MCF 10A (cell line): ENCODE measurements around the gene PKP4. TPM values are rescaled to one million over a fixed set of nuclear protein-coding genes. Genes with fewer than 3 reads are reported as not detected.

Experiments used
- BruUV-seq: library from RNA; stranded (reverse); fragments of 400-500 nt; replicated peaks from 2 replicates; lab custom pipeline; 2021; lab: Mats Ljungman, UMichigan
- CTCF ChIA-PET: fragments of 300-600 bp; sonication (Branson Sonifier 250); formaldehyde crosslinking; extraction: SDS; loops from one replicate; lab custom pipeline; 2021; ENCODE audit warnings: antibody characterized with exemption, inconsistent platforms; lab: Yijun Ruan, JAX
- POLR2A ChIA-PET: fragments of 300-600, 350-650 bp; sonication (Branson Sonifier 250); formaldehyde crosslinking; extraction: SDS; loops from one replicate; lab custom pipeline; 2020; ENCODE audit warnings: antibody characterized with exemption, inconsistent platforms; lab: Yijun Ruan, JAX
- DNase-seq: peaks from one replicate; pipeline ENCODE4 v3.0.0-alpha.2; 2018; ENCODE audit not compliant: unreplicated experiment
- H3K27ac Mint-ChIP-seq: one replicate; pipeline ENCODE4 v1.8.0; 2022; ENCODE audit warnings: mild to moderate bottlenecking, low read depth, mixed read lengths; ENCODE audit not compliant: unreplicated experiment
- H3K27me3 Mint-ChIP-seq: one replicate; pipeline ENCODE4 v1.8.0; 2022; ENCODE audit warnings: mixed read lengths; ENCODE audit not compliant: insufficient read depth, unreplicated experiment
- H3K36me3 Mint-ChIP-seq: one replicate; pipeline ENCODE4 v1.8.0; 2022; ENCODE audit warnings: mild to moderate bottlenecking, moderate library complexity, mixed read lengths; ENCODE audit not compliant: insufficient read depth, unreplicated experiment
- H3K4me1 Mint-ChIP-seq: one replicate; pipeline ENCODE4 v1.8.0; 2022; ENCODE audit warnings: mixed read lengths; ENCODE audit not compliant: insufficient read depth, unreplicated experiment
- H3K4me3 Mint-ChIP-seq: one replicate; pipeline ENCODE4 v1.8.0; 2022; ENCODE audit warnings: mild to moderate bottlenecking, moderate library complexity, mixed read lengths; ENCODE audit not compliant: unreplicated experiment
- H3K9me3 Mint-ChIP-seq: one replicate; pipeline ENCODE4 v1.8.0; 2022; ENCODE audit warnings: mixed read lengths; ENCODE audit not compliant: unreplicated experiment
- CTCF ChIP-seq: fragments of 200-600 bp; IDR thresholded peaks from one replicate; pipeline ENCODE4 v1.8.0; 2022; ENCODE audit warnings: antibody characterized with exemption, mild to moderate bottlenecking; ENCODE audit not compliant: unreplicated experiment
- intact Hi-C: fragments of 100-400 bp; cut with micrococcal nuclease; formaldehyde crosslinking; loops from 2 replicates; pipeline ENCODE4 v1.14.1; 2022
- total RNA-seq: library from RNA; stranded (reverse); gene quantifications from 2 replicates; pipeline ENCODE4 v1.2.3, GENCODE V29; 2022

PKP4 gene
- total RNA-seq, 1 experiment from 2014 or later = 63.7 TPM

GRCh38 chr2:158649846-158650245 is 193.1 kb downstream of the PKP4 start:
- Mint-ChIP-seq H3K36me3 (peaks cover 16% of the 10 kb centered on the region), H3K9me3 (no peaks in the 10 kb centered on the region), H3K4me1 (no peaks in the 10 kb centered on the region), H3K27me3 (no peaks in the 10 kb centered on the region), H3K4me3 (no peak overlapping the region), H3K27ac (no peak overlapping the region)
- intact Hi-C loops = no loop called here
- ChIA-PET POLR2A (interaction anchor here (0.6 kb wide), 1 partner anchor 38 kb away, joined by 3 read pairs; no protein-coding TSS in a partner anchor), CTCF (interaction anchor here (0.6 to 1.0 kb wide), 3 partner anchors 104 to 627 kb away, joined by 4 read pairs; no protein-coding TSS in a partner anchor)
- BruUV-seq = no TSS peak
- DNase-seq = no peak
- TF ChIP-seq CTCF = no peak

GRCh38 chr2:158650646-158651357 is 194.1 kb downstream of the PKP4 start:
- DNase-seq = no peak
- CTCF ChIA-PET = interaction anchor here (0.6 to 1.0 kb wide), 4 partner anchors 103 to 679 kb away, joined by 3 to 4 read pairs (median 4); no protein-coding TSS in a partner anchor

GRCh38 chr2:158651358-158652057 is 194.8 kb downstream of the PKP4 start:
- H3K27ac Mint-ChIP-seq = no peak overlapping the region
- no TSS peak for BruUV-seq

More at GRCh38 chr2:158650646-158651357, 194.1 kb downstream of the PKP4 start:
- Mint-ChIP-seq H3K27me3 (no peaks in the 10 kb centered on the region), H3K4me1 (no peaks in the 10 kb centered on the region), H3K27ac (no peak overlapping the region), H3K4me3 (no peak overlapping the region), H3K36me3 (peaks cover 11% of the 10 kb centered on the region), H3K9me3 (no peaks in the 10 kb centered on the region)
- no TSS peak for BruUV-seq
- POLR2A ChIA-PET = no interaction called here
- TF ChIP-seq CTCF = no peak
- intact Hi-C loops = no loop called here

More at GRCh38 chr2:158651358-158652057, 194.8 kb downstream of the PKP4 start:
- DNase-seq = no peak
- H3K4me3 Mint-ChIP-seq = no peak overlapping the region
- POLR2A ChIA-PET = interaction anchor here (0.6 kb wide), 1 partner anchor 1983 kb away, joined by 3 read pairs; no protein-coding TSS in a partner anchor
- intact Hi-C loops = no loop called here
- H3K36me3 Mint-ChIP-seq = peaks cover 10% of the 10 kb centered on the region
- H3K9me3 Mint-ChIP-seq = no peaks in the 10 kb centered on the region
- TF ChIP-seq CTCF = no peak
- CTCF ChIA-PET = interaction anchor here (0.6 to 2.0 kb wide), 5 partner anchors 94 to 680 kb away, joined by 3 to 9 read pairs (median 4); no protein-coding TSS in a partner anchor
- no peaks in the 10 kb centered on the region for H3K27me3 Mint-ChIP-seq
- no peaks in the 10 kb centered on the region for H3K4me1 Mint-ChIP-seq
